Measurements from ENCODE around the gene PCAT6. TPM values are rescaled to one million over a fixed set of nuclear protein-coding genes. Genes with fewer than 3 reads are reported as not detected.

The PCAT6 gene
- total RNA-seq, 1 donor from 2014 or later, result not detected

- H3K4me1 ChIP-seq, result peaks cover 10% of the 10 kb centered on the region
- no peak overlapping the region for H3K27ac ChIP-seq
- no peak overlapping the region for H3K9ac ChIP-seq
- no peak overlapping the region for H2AFZ ChIP-seq (replicated peaks)
- Mint-ChIP-seq H3K4me1 (peaks cover 12% of the 10 kb centered on the region), H3K27ac (no peak overlapping the region), H3K27me3 (ENCODE audit: insufficient read depth, low read depth) (peaks cover 3% of the 10 kb centered on the region), H3K9me3 (no peaks in the 10 kb centered on the region), H3K4me3 (no peak overlapping the region), H3K36me3 (no peaks in the 10 kb centered on the region)
- H3K9me3 ChIP-seq (ENCODE audit: low read depth), result no peaks in the 10 kb centered on the region
- H3F3A ChIP-seq (ENCODE audit: low read depth), result peaks cover 6% of the 10 kb centered on the region
- peak overlapping the region; percentile 60 for H3K4me2 ChIP-seq
- H3K27me3 ChIP-seq, result no peaks in the 10 kb centered on the region
- H3K79me2 ChIP-seq (ENCODE audit: low read depth), result no peaks in the 10 kb centered on the region
- DNase-seq (ENCODE audit: low spot score), result peak; percentile 34
- no peaks in the 10 kb centered on the region for H3K36me3 ChIP-seq
- H3K4me3 ChIP-seq, result no peak overlapping the region
- H4K20me1 ChIP-seq (ENCODE audit: low read depth), result no peaks in the 10 kb centered on the region
- TF ChIP-seq CTCF (IDR thresholded peaks at IDR 0.05) (no peak), EZH2 (IDR thresholded peaks at IDR 0.05) (no peak), EZH2phosphoT487 (IDR thresholded peaks at IDR 0.05) (no peak)
Observed at GRCh38 chr1:202843081-202843480, 32.3 kb downstream of the PCAT6 start.

GRCh38 chr1:202844259-202844658 is 33.5 kb downstream of the PCAT6 start:
- peaks cover 2% of the 10 kb centered on the region for H3K27me3 Mint-ChIP-seq (ENCODE audit: insufficient read depth, low read depth)
- no peak overlapping the region for H3K4me3 Mint-ChIP-seq
- peaks cover 12% of the 10 kb centered on the region for H3K4me1 Mint-ChIP-seq

GRCh38 chr1:202844935-202845334 is 34.2 kb downstream of the PCAT6 start:
- Mint-ChIP-seq H3K9me3 (no peaks in the 10 kb centered on the region), H3K4me1 (peaks cover 12% of the 10 kb centered on the region), H3K4me3 (no peak overlapping the region), H3K27me3 (ENCODE audit: insufficient read depth, low read depth) (peaks cover 2% of the 10 kb centered on the region), H3K27ac (no peak overlapping the region), H3K36me3 (no peaks in the 10 kb centered on the region)
- no peak for TF ChIP-seq EZH2 (IDR thresholded peaks at IDR 0.05)
- TF ChIP-seq EZH2phosphoT487 (IDR thresholded peaks at IDR 0.05), result no peak
- TF ChIP-seq CTCF (IDR thresholded peaks at IDR 0.05), result no peak
- Histone ChIP-seq H3K9me3 (ENCODE audit: low read depth) (no peaks in the 10 kb centered on the region), H2AFZ (replicated peaks) (no peak overlapping the region), H4K20me1 (ENCODE audit: low read depth) (no peaks in the 10 kb centered on the region), H3K4me3 (no peak overlapping the region), H3K4me1 (peaks cover 10% of the 10 kb centered on the region), H3F3A (ENCODE audit: low read depth) (peaks cover 6% of the 10 kb centered on the region), H3K27ac (no peak overlapping the region), H3K4me2 (no peak overlapping the region), H3K79me2 (ENCODE audit: low read depth) (no peaks in the 10 kb centered on the region), H3K36me3 (no peaks in the 10 kb centered on the region), H3K27me3 (no peaks in the 10 kb centered on the region), H3K9ac (no peak overlapping the region)
- DNase-seq (ENCODE audit: low spot score), result peak; percentile 34

More at GRCh38 chr1:202844259-202844658, 33.5 kb downstream of the PCAT6 start:
- Histone ChIP-seq H2AFZ (replicated peaks) (no peak overlapping the region), H3K4me3 (no peak overlapping the region), H3K27me3 (no peaks in the 10 kb centered on the region), H3K79me2 (ENCODE audit: low read depth) (no peaks in the 10 kb centered on the region), H3K4me2 (no peak overlapping the region), H3K27ac (no peak overlapping the region), H3K36me3 (no peaks in the 10 kb centered on the region), H3F3A (ENCODE audit: low read depth) (peaks cover 6% of the 10 kb centered on the region), H4K20me1 (ENCODE audit: low read depth) (no peaks in the 10 kb centered on the region), H3K9ac (no peak overlapping the region), H3K9me3 (ENCODE audit: low read depth) (no peaks in the 10 kb centered on the region), H3K4me1 (peaks cover 10% of the 10 kb centered on the region)
- H3K27ac Mint-ChIP-seq, result no peak overlapping the region
- TF ChIP-seq EZH2phosphoT487 (IDR thresholded peaks at IDR 0.05) (no peak), CTCF (IDR thresholded peaks at IDR 0.05) (no peak), EZH2 (IDR thresholded peaks at IDR 0.05) (no peak)
- no peaks in the 10 kb centered on the region for H3K36me3 Mint-ChIP-seq
- no peaks in the 10 kb centered on the region for H3K9me3 Mint-ChIP-seq
- DNase-seq (ENCODE audit: low spot score), result no peak

All from neural progenitor cell (in vitro differentiated cells).